ENCODE measurements around the gene BEST3.

- no peak for TF ChIP-seq PKNOX1 (IDR thresholded peaks at IDR 0.05)
- TF ChIP-seq TARDBP (IDR thresholded peaks at IDR 0.05), result no peak
- TF ChIP-seq CTBP1 (IDR thresholded peaks at IDR 0.05; ENCODE audit: borderline replicate concordance), result no peak
- no peak for TF ChIP-seq BHLHE40 (IDR thresholded peaks at IDR 0.05; ENCODE audit: borderline replicate concordance)
- TF ChIP-seq ELF4 (IDR thresholded peaks at IDR 0.05), result no peak
- TF ChIP-seq LEF1 (IDR thresholded peaks at IDR 0.05; ENCODE audit: borderline replicate concordance), result no peak
- no peak for TF ChIP-seq SP1 (IDR thresholded peaks at IDR 0.05)
- TF ChIP-seq FOXM1 (IDR thresholded peaks at IDR 0.05; ENCODE audit: borderline replicate concordance), result no peak
- TF ChIP-seq NFRKB (IDR thresholded peaks at IDR 0.05), result no peak
- TF ChIP-seq SUZ12 (IDR thresholded peaks at IDR 0.05), result no peak
- TF ChIP-seq FOXK2 (IDR thresholded peaks at IDR 0.05), result no peak
These were observed 68.9 kb downstream of the BEST3 start for GRCh38 chr12:69630191-69630590.
